C4-2B (cell line): Measurements from ENCODE around the gene FGD2.

Experiments
- H3K27ac ChIP-seq: fragments of 450-650 bp; 2 replicates; pipeline ENCODE4 v1.5.1; 2017
- CTCF ChIP-seq: fragments of 450-650 bp; conservative IDR thresholded peaks from 2 replicates; pipeline ENCODE4 v1.5.1; 2017; ENCODE audit warnings: mild to moderate bottlenecking
- ZFX ChIP-seq: fragments of 450-650 bp; IDR thresholded peaks from 2 replicates; pipeline ENCODE4 v1.6.1; 2017

Gene FGD2

GRCh38 chr6:37062424-37062823 lies 57.0 kb downstream of the FGD2 start:
- TF ChIP-seq CTCF (no peak), ZFX (no peak)
- no peak overlapping the region for H3K27ac ChIP-seq

DNA sequence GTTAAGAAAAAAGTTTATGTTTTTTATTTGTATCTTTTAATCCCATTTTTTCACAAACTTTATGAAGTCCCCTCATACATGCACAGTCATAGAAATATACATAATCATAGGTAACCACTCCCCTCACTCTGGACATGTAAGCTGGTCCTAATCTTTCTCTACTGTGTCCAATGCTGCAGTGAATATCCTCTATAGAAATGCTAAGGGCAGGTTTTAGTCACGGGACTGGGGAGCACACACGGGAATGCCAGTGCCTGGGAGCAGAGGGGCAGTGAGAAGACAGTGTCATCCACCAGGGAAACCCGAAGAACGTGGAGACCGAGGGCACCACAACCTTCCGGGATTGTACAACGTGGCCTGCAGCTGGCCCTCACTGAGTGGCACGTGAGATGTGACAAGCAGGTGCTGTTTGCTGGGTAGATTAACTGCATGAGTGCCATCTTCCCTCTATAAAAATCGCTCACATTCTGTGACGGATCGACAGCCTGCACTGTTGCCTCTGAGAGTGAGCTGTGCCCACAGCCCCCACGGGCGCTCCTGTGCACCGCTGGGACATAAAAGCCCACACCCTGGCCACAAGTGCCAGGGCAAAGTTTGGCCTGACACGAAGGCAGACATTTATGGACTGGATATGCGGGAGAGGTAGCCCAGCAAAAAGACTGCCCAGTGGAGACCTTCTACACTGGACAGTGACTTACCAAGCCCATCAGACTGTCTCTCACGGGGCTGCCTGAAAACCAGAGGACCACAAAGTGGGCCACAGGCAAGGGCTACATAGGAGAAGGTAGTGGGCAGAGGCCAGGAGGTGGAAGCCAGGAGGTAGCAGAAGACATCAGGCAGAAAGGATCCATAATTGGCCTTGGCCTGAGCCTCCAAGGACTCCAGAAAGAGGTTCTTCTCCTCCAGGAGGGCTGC lies 63.2 kb downstream of the FGD2 start:
- TF ChIP-seq ZFX = no peak
- no peak for TF ChIP-seq CTCF
- no peak overlapping the region for H3K27ac ChIP-seq

DNA sequence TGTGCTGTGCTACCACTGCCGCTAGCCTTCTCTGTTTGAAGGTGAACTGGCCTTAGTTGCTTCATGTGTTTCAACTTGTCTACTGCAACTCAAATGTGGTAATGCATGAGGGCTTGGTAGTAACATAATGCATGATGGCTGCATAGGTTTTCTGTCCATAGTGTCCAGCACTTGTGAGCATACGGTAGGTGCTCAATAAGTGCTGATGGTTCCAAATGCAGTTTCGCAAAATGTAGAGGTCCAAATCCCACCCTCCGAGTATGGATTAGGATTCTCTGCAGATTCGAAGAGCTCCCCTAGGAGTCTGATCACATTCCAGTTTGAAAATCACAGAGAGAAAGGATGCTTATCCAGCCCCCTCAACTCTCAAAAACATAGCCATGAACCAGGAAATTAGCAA lies 64.2 kb downstream of the FGD2 start:
- H3K27ac ChIP-seq = no peak overlapping the region
- TF ChIP-seq ZFX (no peak), CTCF (no peak)

DNA sequence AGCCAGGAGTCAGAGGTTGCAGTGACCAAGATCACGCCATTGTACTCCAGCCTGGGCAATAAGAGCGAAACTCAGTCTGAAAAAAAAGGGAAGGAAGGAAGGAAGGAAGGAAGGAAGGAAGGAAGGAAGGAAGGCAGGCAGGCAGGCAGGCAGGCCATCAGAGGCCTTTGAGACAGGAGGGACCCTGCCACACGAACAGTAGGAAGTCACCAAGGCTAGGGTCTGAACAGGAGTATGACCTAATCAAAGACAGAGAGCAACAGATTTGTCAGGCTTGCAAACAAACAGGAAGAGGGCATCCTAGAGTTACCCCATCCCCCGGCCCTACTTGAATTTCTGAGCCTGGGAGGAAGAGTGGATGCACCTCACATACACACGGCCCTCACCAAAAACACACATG lies 67.1 kb downstream of the FGD2 start:
- no peak overlapping the region for H3K27ac ChIP-seq
- TF ChIP-seq CTCF (no peak), ZFX (no peak)

- no peak overlapping the region for H3K27ac ChIP-seq
These were observed 68.8 kb downstream of the FGD2 start for GRCh38 chr6:37074053-37074827.

DNA sequence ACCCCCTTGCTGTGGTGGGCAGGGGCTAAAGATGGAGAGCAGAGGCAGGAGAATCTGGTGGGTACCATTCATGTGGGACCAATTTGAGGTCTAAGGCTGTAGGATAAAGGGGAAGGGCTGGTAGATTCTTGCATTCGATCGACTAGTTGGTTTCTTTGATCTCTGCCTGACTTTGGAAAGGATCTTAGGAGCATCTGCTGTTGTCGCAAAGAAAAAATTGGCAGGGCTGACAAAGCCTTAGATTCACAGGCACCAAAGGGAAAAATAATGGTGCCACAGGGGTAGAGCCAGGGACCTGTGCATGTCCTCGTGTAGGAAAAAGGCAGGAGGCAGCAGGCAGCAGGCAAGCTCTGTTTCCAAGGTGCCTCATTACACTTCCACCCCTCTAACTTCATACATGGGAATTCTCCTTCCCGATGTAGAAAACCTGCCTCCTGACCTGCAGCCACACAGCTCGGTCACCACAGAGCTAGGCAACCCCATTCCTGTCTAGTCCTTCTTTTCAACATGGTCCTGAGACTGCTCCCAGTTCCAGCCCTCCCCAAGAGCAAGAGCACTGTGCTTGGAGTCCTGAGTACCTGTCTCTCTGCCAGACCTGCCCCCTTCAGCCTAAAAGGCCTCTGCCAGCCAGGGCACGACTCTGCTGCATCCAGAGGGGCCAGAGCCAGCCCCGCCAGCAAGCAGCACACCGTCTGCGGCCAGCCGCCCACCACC lies 71.9 kb downstream of the FGD2 start:
- TF ChIP-seq CTCF (no peak), ZFX (no peak)
- no peak overlapping the region for H3K27ac ChIP-seq

More at GRCh38 chr6:37074053-37074827, 68.8 kb downstream of the FGD2 start:
- TF ChIP-seq ZFX (no peak), CTCF (no peak)
